ENCODE measurements around the gene INIP. TPM values are rescaled to one million over a fixed set of nuclear protein-coding genes. Genes with fewer than 3 reads are reported as not detected.
A peak's percentile ranks its signal among the peaks of the same experiment; 100 is the strongest.

INIP gene
- total RNA-seq, 2 experiments from 2014 or later = 23.2 to 34.4 TPM

DNA sequence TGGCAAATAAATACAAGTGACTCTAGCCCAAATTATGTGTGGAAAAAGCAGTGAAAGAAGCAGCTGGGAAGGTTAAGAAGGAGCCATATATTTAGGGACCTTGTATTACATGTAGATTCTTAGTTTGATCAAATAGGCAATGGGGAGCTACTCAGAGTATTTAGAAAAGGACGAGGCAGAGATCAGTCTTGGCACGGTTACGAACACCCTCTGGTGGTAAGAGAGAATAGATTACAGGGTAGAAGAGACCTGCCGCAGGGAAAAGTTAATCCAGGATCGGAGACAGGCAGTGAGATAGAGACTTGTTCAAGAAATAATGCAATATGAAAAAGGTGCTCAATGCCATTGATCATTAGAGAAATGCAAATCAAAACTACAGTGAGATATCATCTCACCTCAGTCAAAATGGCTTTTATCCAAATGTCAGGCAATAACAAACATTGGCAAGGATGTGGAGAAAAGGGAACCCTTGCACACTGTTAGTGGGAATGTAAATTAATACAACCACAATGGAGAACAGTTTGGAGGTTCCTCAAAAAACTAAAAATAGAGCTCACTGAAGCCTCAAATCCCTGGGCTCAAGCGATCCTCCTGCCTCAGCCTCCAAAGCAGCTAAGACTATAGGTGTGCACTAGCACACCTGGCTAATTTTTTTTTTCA, 12.0 kb downstream of the INIP start:
- TF ChIP-seq, protein P1, sequence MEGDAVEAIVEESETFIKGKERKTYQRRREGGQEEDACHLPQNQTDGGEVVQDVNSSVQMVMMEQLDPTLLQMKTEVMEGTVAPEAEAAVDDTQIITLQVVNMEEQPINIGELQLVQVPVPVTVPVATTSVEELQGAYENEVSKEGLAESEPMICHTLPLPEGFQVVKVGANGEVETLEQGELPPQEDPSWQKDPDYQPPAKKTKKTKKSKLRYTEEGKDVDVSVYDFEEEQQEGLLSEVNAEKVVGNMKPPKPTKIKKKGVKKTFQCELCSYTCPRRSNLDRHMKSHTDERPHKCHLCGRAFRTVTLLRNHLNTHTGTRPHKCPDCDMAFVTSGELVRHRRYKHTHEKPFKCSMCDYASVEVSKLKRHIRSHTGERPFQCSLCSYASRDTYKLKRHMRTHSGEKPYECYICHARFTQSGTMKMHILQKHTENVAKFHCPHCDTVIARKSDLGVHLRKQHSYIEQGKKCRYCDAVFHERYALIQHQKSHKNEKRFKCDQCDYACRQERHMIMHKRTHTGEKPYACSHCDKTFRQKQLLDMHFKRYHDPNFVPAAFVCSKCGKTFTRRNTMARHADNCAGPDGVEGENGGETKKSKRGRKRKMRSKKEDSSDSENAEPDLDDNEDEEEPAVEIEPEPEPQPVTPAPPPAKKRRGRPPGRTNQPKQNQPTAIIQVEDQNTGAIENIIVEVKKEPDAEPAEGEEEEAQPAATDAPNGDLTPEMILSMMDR (conservative IDR thresholded peaks at IDR 0.05; ENCODE audit: low read length) = 0 out of 2 replicates have a peak, but pooled peaks have one; percentile 22
- TF ChIP-seq EZH2phosphoT487 (IDR thresholded peaks at IDR 0.05; ENCODE audit: borderline replicate concordance, low read depth, low read length) = no peak
- DNase-seq (ENCODE audit: low spot score) = no peak
- no peak overlapping the region for H3K27ac ChIP-seq (ENCODE audit: low read depth, low read length, poor library complexity, severe bottlenecking)
- CTCF ChIA-PET (ENCODE audit: unreplicated experiment) = interaction anchor here (0.6 kb wide), 1 partner anchor 12 kb away, joined by 3 read pairs; the partner anchor contains the start of gene INIP
- H4K20me1 ChIP-seq (ENCODE audit: insufficient read depth, low read length) = 0 out of 2 replicates have a peak, but pooled peaks cover 3% of the 10 kb centered on the region
- no peak overlapping the region for H3K4me2 ChIP-seq (ENCODE audit: low read length)
- H3K4me1 ChIP-seq (ENCODE audit: insufficient read depth, low read length, poor library complexity, severe bottlenecking) = no peaks in the 10 kb centered on the region
- H3K9me2 ChIP-seq (ENCODE audit: insufficient read depth, low read length) = no peaks in the 10 kb centered on the region
- no peaks in the 10 kb centered on the region for H3K9me3 ChIP-seq (ENCODE audit: low read length)
- H3K79me2 ChIP-seq (ENCODE audit: insufficient read depth, low read depth, low read length) = peaks cover 49% of the 10 kb centered on the region
- H2AFZ ChIP-seq (ENCODE audit: low read length) = no peak overlapping the region
- no TSS peak for BruUV-seq (replicated peaks)
- no peak overlapping the region for H3K4me3 ChIP-seq (ENCODE audit: low read depth, low read length, poor library complexity, severe bottlenecking)
- peaks cover 56% of the 10 kb centered on the region for H3K36me3 ChIP-seq (ENCODE audit: insufficient read depth, low read length)
- intact Hi-C loops (cut with micrococcal nuclease; ENCODE audit: unreplicated experiment) = no loop called here
- POLR2A ChIA-PET = interaction anchor here (0.6 to 1.2 kb wide), 3 partner anchors 8 to 291 kb away, joined by 3 to 6 read pairs (median 3); partner anchors contain the start of gene INIP

DNA sequence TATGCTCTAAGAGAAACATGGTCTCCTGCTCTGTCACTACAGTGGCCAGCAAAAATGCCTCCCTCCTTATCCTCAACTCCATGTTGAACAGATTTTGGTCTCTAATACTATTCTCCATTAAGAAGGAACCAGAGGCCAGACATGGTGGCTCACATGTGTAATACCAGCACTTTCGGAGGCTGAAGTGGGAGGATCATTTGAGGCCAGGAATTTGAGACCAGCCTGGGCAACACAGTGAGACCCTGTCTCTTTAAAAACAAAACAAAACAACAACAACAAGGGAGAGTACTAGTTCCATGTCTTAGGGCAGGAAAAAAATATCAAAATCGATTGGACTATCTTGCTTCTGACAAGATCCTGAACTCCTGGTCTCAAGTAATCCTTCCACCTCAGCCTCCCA, 14.6 kb downstream of the INIP start:
- ChIA-PET POLR2A (interaction anchor here (0.6 to 1.0 kb wide), 2 partner anchors 9 to 13 kb away, joined by 3 to 5 read pairs; no protein-coding TSS in a partner anchor), CTCF (ENCODE audit: unreplicated experiment) (no interaction called here)
- no peaks in the 10 kb centered on the region for H3K9me2 ChIP-seq (ENCODE audit: insufficient read depth, low read length)
- no peak overlapping the region for H3K27ac ChIP-seq (ENCODE audit: low read depth, low read length, poor library complexity, severe bottlenecking)
- H3K4me3 ChIP-seq (ENCODE audit: low read depth, low read length, poor library complexity, severe bottlenecking) = no peak overlapping the region
- DNase-seq (ENCODE audit: low spot score) = no peak
- H3K4me2 ChIP-seq (ENCODE audit: low read length) = no peak overlapping the region
- H4K20me1 ChIP-seq (ENCODE audit: insufficient read depth, low read length) = no peaks in the 10 kb centered on the region
- TF ChIP-seq, protein P1 (conservative IDR thresholded peaks at IDR 0.05; ENCODE audit: low read length) = no peak
- TF ChIP-seq EZH2phosphoT487 (IDR thresholded peaks at IDR 0.05; ENCODE audit: borderline replicate concordance, low read depth, low read length) = no peak
- no TSS peak for BruUV-seq (replicated peaks)
- peaks cover 6% of the 10 kb centered on the region for H3K4me1 ChIP-seq (ENCODE audit: insufficient read depth, low read length, poor library complexity, severe bottlenecking)
- no peaks in the 10 kb centered on the region for H3K9me3 ChIP-seq (ENCODE audit: low read length)
- peaks cover 60% of the 10 kb centered on the region for H3K36me3 ChIP-seq (ENCODE audit: insufficient read depth, low read length)
- no peak overlapping the region for H2AFZ ChIP-seq (ENCODE audit: low read length)
- peaks cover 39% of the 10 kb centered on the region for H3K79me2 ChIP-seq (ENCODE audit: insufficient read depth, low read depth, low read length)
- intact Hi-C loops (cut with micrococcal nuclease; ENCODE audit: unreplicated experiment) = loop anchor here (5.0 kb wide), 1 partner anchor 251 kb away; no protein-coding TSS in a partner anchor

DNA sequence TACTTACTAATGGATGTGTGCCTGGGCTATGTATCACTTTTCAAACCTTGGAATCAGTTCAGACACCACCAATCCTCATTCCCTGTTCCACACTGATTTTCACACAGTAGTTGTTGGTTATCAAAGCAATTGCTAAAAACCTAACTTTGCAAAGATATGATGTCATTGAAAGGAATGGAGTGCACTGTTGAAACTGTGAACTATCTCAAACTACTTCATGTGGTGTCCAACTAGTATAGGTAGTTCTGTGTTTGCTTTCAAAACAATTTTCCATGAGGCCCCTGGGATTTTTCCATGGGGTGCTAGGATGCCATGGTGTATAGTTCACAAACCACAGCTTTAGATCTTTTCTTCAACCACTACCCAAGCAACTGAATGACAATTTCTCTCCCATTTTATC, 17.8 kb downstream of the INIP start:
- intact Hi-C loops (cut with micrococcal nuclease; ENCODE audit: unreplicated experiment) = loop anchor here (5.0 kb wide), 1 partner anchor 248 kb away; no protein-coding TSS in a partner anchor
- Histone ChIP-seq H2AFZ (ENCODE audit: low read length) (no peak overlapping the region), H4K20me1 (ENCODE audit: insufficient read depth, low read length) (no peaks in the 10 kb centered on the region), H3K4me3 (ENCODE audit: low read depth, low read length, poor library complexity, severe bottlenecking) (no peak overlapping the region), H3K27ac (ENCODE audit: low read depth, low read length, poor library complexity, severe bottlenecking) (no peak overlapping the region), H3K36me3 (ENCODE audit: insufficient read depth, low read length) (peaks cover 76% of the 10 kb centered on the region), H3K4me1 (ENCODE audit: insufficient read depth, low read length, poor library complexity, severe bottlenecking) (peaks cover 6% of the 10 kb centered on the region), H3K79me2 (ENCODE audit: insufficient read depth, low read depth, low read length) (peaks cover 25% of the 10 kb centered on the region; the same call in 1 of the 2 replicates), H3K9me2 (ENCODE audit: insufficient read depth, low read length) (no peaks in the 10 kb centered on the region), H3K4me2 (ENCODE audit: low read length) (no peak overlapping the region), H3K9me3 (ENCODE audit: low read length) (no peaks in the 10 kb centered on the region)
- POLR2A ChIA-PET = interaction anchor here (0.6 to 1.0 kb wide), 2 partner anchors 11 to 235 kb away, joined by 3 read pairs; no protein-coding TSS in a partner anchor
- CTCF ChIA-PET (ENCODE audit: unreplicated experiment) = no interaction called here
- no peak for DNase-seq (ENCODE audit: low spot score)
- no TSS peak for BruUV-seq (replicated peaks)
- TF ChIP-seq, protein P1 (conservative IDR thresholded peaks at IDR 0.05; ENCODE audit: low read length) = no peak
- no peak for TF ChIP-seq EZH2phosphoT487 (IDR thresholded peaks at IDR 0.05; ENCODE audit: borderline replicate concordance, low read depth, low read length)
